Neutrophil (primary cell): ENCODE results near the gene ZNF429.
A peak's percentile ranks its signal among the peaks of the same experiment; 100 is the strongest.
"Not testable (repeated sequence)": the region's sequence is repeated elsewhere in the genome, so short reads cannot be mapped to it uniquely, and the experiment has no call there.

Source experiments
- H3K27ac ChIP-seq: fragments of 200-600 bp; sonication (generic); 2 replicates; pipeline ENCODE4 v1.5.1; 2016; ENCODE audit warnings: mild to moderate bottlenecking, moderate library complexity
- H3K27me3 ChIP-seq: fragments of 200-600 bp; sonication (generic); 2 replicates; pipeline ENCODE4 v1.6.0; 2016; ENCODE audit warnings: mild to moderate bottlenecking
- H3K36me3 ChIP-seq: fragments of 200-600 bp; sonication (generic); 2 replicates; pipeline ENCODE4 v1.5.1; 2017
- H3K4me1 ChIP-seq, 2 experiments: fragments of 200-600 bp in 1 of 2; sonication (generic) in 1 of 2; 1 replicate in 1 of 2; 2 replicates in 1 of 2; pipeline versions ENCODE4 v1.5.1 to v1.6.1; 2013 to 2016; ENCODE audit warnings: low read depth in 1 of 2, low read length in 1 of 2, mild to moderate bottlenecking in 1 of 2, moderate library complexity in 1 of 2; ENCODE audit not compliant: control insufficient read depth in 1 of 2, insufficient read depth in 1 of 2
- H3K4me3 ChIP-seq, 2 experiments: fragments of 200-600 bp in 1 of 2; sonication (generic) in 1 of 2; 1 replicate in 1 of 2; 2 replicates in 1 of 2; pipeline ENCODE4 v1.5.1; 2013 to 2016; ENCODE audit warnings: low read depth in 1 of 2, low read length in 1 of 2, mild to moderate bottlenecking in 1 of 2, moderate library complexity in 1 of 2
- H3K9me3 ChIP-seq: fragments of 200-600 bp; sonication (generic); 2 replicates; pipeline ENCODE4 v1.5.1; 2016
- TF ChIP-seq, protein P1 (sequence below): fragments of 200-600 bp; sonication (generic); IDR thresholded peaks from 2 replicates; pipeline ENCODE4 v1.5.1; 2016; ENCODE audit warnings: antibody characterized with exemption

ZNF429 gene

DNA sequence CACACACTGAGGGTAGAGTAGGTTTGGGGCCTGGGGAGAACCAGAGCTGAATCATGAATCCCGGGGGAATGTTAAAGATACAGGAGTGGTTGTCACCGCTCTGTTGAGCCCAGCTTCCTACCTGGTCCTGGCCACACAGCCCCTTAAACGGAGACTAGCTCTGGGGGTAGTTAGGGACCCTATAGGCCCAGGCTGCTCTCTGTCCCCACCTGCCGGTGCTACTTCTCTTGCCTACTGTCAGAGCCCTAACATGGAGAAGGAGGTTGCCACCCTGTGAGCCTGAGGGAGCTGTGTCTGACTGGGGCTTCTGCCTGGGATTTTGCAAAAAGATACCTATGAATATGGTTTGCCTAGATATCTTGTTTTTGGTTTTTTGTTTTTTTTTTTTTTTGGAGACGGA, 36.6 kb upstream of the ZNF429 start:
- Histone ChIP-seq H3K4me3 (no peak overlapping the region), H3K9me3 (no peaks in the 10 kb centered on the region), H3K27me3 (no peaks in the 10 kb centered on the region), H3K36me3 (no peaks in the 10 kb centered on the region), H3K27ac (no peak overlapping the region), H3K4me1 (peaks cover 2% of the 10 kb centered on the region in 2 experiments)
- TF ChIP-seq, protein P1, sequence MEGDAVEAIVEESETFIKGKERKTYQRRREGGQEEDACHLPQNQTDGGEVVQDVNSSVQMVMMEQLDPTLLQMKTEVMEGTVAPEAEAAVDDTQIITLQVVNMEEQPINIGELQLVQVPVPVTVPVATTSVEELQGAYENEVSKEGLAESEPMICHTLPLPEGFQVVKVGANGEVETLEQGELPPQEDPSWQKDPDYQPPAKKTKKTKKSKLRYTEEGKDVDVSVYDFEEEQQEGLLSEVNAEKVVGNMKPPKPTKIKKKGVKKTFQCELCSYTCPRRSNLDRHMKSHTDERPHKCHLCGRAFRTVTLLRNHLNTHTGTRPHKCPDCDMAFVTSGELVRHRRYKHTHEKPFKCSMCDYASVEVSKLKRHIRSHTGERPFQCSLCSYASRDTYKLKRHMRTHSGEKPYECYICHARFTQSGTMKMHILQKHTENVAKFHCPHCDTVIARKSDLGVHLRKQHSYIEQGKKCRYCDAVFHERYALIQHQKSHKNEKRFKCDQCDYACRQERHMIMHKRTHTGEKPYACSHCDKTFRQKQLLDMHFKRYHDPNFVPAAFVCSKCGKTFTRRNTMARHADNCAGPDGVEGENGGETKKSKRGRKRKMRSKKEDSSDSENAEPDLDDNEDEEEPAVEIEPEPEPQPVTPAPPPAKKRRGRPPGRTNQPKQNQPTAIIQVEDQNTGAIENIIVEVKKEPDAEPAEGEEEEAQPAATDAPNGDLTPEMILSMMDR: no peak

DNA sequence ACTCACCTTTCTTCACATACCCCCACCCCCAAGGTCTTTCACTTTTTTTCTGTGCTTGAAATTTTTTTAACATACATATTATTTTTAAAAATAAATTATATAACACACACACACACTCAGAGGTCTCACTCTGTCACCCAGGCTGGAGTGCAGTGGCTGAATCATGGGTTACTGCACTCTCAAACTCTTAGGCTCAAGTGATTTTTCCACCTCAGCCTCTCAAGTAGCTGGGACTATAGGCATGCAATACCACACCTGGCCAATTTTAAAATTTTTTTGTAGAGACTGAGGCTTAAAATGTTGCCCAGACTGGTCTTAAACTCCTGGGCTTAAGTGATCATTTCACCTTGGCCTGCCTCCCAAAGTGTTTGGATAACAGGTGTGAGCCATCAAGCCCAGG, 32.9 kb upstream of the ZNF429 start:
- TF ChIP-seq, protein P1: no peak
- H3K9me3 ChIP-seq: no peaks in the 10 kb centered on the region

DNA sequence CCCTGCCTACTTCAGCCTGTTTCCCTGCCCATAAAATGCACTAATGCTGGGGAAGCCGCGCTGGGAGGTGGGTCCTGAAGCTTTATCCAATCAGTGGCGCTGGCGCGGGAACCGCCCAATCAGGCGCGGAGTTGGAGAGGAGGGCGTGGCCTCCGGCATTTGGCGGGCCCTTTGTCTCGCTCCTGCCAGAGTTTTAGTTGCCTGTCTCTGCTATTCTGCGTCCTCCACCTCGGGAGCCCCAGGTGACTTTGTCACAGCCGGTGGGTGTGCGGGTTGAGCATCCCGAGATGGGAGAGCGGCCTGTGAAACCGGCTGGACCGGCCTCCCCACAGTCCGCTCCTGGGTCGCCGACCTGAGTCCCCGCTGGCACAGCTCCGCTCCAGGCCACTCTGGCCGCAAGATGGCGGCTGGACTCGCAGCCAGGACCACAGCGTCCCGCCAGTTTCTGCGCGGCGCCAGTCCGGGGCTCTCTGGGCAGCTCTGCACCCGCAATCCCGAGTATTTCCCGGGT, 30.7 kb upstream of the ZNF429 start:
- Histone ChIP-seq H3K9me3 (no peaks in the 10 kb centered on the region), H3K27ac (peak overlapping the region; percentile 27), H3K36me3 (no peaks in the 10 kb centered on the region), H3K4me3 (peak overlapping the region; percentile 60 to 66), H3K27me3 (no peaks in the 10 kb centered on the region), H3K4me1 (peaks cover 13 to 16% of the 10 kb centered on the region in 2 experiments)
- TF ChIP-seq, protein P1: peak; percentile 16

More for the DNA sequence above, 32.9 kb upstream of the ZNF429 start:
- H3K27me3 ChIP-seq: no peaks in the 10 kb centered on the region
- no peak overlapping the region for H3K4me3 ChIP-seq
- no peak overlapping the region for H3K27ac ChIP-seq
- no peaks in the 10 kb centered on the region for H3K36me3 ChIP-seq
- peaks cover 13 to 16% of the 10 kb centered on the region in 2 experiments for H3K4me1 ChIP-seq

DNA sequence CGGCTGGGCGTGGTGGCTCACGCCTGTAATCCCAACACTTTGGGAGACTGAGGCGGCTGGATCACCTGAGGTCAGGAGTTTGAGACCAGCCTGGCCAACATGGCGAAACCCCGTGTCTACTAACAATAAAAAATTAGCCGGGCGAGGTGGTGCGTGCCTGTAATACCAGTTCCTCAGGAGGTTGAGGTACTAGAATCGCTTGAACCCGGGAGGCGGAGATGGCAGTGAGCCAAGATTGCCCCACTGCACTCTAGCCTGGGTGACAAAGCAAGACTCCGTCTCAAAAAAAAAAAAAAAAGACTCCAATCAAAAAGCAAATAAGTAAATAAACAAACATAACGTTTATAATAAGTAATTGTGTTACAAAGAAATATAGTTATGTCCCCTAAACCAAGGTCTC, 23.0 kb upstream of the ZNF429 start:
- not testable (repeated sequence) for H3K4me1 ChIP-seq, H3K9me3 ChIP-seq, H3K27ac ChIP-seq

DNA sequence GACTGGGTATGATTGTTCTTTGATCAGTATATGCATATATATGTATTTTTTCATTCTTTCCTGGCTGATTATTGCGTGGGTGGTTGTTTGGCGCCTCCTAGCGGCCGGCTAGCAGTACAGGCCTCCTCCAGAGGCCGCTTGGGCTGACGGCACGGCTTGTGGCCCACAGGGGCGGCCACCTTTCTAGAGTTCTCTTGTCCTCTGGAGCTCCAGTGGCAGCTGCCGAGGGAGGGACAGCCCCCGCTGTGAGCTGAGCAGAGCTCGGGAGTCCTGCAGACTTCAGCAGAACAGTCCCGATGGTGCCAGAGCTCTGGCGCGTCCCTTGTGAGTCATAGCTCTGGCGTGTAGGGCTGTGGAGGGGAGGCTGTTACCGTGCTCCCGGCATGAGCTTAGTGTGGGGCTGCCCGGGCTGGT, 22.5 kb upstream of the ZNF429 start:
- Histone ChIP-seq H3K27me3 (no peaks in the 10 kb centered on the region), H3K4me1 (no peaks in the 10 kb centered on the region), H3K9me3 (no peaks in the 10 kb centered on the region), H3K27ac (peak overlapping the region; percentile 7), H3K4me3 (no peak overlapping the region), H3K36me3 (no peaks in the 10 kb centered on the region)
- TF ChIP-seq, protein P1: peak; percentile 82

More for the DNA sequence above, 23.0 kb upstream of the ZNF429 start:
- not testable (repeated sequence) for H3K4me3 ChIP-seq, H3K27me3 ChIP-seq, H3K36me3 ChIP-seq

DNA sequence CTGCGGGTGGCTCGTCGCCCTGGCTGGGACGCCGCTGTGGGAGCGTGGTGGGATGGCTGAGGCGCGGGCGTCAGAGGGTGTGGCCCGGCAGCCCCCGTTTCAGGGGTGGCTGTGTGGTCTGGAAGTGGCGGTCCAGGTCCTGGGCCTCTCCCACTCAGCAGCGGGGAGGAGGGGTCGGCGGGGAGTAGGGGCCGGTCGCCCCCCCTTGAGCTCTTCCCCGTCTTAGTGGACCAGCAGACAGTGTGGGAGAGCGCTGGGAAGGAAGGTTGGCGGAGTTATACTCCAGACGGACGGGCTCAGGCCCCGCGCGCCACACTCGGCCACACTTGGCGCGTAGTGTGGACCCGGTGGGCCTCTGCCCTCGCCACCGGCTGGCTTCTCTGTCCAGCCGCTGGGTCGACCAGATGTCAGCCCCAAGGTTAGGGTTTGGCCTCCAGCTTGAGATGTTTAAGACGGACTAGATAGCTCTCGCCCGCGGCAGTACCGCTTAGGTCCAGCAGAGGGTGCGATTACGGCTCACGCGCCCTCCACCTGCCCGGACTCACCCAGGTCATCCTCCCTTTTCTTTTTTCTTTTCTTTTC, 21.7 kb upstream of the ZNF429 start:
- no peak overlapping the region for H3K4me3 ChIP-seq
- H3K27ac ChIP-seq: peak overlapping the region; percentile 7
- H3K27me3 ChIP-seq: no peaks in the 10 kb centered on the region
- H3K9me3 ChIP-seq: no peaks in the 10 kb centered on the region
- TF ChIP-seq, protein P1: peak; percentile 73
- H3K4me1 ChIP-seq: no peaks in the 10 kb centered on the region
- no peaks in the 10 kb centered on the region for H3K36me3 ChIP-seq
